Head of caudate nucleus (tissue), 42 donors: ENCODE results near the gene FAM81B.
"Not testable (repeated sequence)": the region's sequence is repeated elsewhere in the genome, so short reads cannot be mapped to it uniquely, and the experiment has no call there.

ENCODE experiments used
- DNase-seq, 42 donors: peaks; one replicate each; pipeline versions ENCODE4 v3.0.0 to v3.0.0-alpha.2; 2020 to 2021; ENCODE audit warnings: mixed read lengths in 7 of 42
- intact Hi-C: fragments of 100-400 bp; cut with DNase I; formaldehyde crosslinking; loops from one replicate; pipeline ENCODE4 v1.15.0; 2022

The FAM81B gene, protein sequence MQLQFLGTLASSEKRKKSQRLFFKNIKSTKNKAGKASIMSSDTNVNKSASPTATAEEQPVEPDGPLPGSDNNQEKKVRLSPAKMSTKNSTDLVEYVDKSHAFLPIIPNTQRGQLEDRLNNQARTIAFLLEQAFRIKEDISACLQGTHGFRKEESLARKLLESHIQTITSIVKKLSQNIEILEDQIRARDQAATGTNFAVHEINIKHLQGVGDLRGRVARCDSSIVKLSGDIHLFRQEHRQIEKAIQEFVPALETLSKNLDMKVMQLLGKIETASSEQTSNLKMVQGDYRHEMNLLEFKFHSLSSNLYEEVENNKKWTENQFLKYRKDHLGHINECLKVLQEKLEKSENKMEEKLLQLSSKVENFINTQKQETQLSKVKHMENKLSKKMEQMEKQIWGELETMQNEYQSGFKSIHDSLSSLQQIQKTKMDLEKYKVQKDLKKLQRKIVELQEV

DNA sequence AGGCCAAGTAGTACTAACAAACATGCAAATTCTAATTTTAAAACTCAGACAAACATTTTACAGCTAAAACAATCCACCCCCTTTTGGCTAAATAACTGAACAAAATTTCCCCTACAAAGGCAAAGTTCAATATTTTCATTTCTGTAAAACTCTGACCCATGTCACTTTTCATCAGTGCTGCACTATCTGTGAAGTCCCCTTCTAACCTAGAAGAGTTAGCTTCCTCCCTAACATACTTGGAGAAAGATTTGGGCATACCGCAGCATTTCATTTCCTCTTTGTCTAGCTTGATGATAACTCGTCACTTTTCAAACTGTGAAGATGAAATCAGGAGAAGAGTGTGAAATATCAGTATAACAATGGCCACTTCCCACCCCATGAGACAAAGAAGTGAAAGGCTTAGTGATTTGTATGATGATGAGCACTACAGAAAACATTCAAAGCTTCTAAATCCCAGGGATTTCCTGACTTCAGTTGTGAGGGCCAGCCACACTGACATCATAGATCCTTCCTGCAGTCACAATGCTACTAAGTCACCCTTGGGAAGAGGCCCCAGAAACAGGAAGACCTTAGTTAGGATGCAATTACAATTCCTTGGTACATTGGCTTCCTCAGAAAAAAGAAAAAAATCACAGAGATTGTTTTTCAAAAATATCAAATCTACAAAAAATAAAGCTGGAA lies at the start of gene FAM81B:
Gene FAM81B (plus strand): TSS at position 555 of the 681 bp plus-strand sequence. CDS start 24 bp downstream, at position 579.
- intact Hi-C loops = no loop called here
- no peak for DNase-seq

DNA sequence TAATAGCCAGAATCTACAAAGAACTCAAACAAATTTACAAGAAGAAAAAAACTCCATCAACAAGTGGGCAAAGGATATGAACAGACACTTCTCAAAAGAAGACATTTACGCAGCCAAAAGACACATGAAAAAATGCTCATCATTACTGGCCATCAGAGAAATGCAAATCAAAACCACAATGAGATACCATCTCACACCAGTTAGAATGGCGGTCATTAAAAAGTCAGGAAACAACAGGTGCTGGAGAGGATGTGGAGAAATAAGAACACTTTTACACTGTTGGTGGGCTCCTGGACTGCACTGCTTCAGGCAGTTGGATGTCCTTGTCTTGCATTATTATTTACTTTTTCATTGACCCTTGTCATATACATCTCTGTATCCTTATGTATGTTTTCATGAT lies 49.7 kb upstream of the FAM81B start:
- intact Hi-C loops, DNase-seq: not testable (repeated sequence)

DNA sequence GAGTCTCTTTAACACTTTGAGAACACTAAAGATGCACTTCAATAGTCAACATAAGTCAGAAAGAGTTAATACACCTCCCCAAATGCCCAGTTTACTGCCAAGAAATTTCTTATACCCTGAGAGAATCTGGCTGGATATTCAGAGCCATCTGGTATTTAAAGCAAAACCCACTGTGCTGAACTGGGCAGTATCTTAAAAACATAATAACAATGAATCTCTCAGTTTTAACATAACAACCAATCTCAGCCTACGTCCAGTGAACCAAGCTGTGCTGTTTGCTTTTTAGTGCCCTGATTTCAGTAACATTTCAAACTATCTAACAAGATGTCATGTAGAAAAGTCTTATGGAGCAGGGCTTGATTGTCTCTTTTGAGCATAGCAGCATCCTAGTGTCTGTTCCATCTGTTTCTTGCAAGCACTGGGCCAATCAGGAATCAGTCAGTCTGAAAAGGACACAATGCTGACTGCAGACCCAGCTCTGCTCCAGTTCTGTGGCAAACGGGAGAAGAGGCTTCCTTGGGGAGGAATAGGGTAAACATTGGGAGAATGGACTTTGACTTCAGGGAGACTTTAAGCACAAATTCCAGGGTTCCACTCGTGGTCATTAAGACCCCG lies 43.6 kb upstream of the FAM81B start:
- no peak for DNase-seq
- intact Hi-C loops = no loop called here

DNA sequence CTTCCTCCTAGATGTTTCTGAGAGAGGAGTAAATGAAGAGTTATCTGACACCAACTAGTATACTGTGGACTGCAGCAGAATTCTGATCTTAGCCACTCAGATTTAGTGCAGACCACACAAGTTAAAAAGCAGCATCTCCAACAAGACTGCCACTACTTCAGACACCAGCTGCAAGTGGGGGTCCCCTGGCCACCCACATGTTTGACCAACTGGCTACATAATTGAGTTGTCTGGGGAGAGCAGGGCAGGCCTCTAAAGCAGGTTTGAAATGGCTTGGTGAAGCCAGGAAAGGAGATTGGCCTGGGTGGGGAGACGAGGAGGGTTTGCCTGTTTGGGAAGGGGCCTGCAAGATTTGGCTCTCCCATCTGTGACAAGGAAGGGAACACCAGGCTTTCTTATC lies 40.5 kb upstream of the FAM81B start:
- DNase-seq = no peak
- intact Hi-C loops = no loop called here

DNA sequence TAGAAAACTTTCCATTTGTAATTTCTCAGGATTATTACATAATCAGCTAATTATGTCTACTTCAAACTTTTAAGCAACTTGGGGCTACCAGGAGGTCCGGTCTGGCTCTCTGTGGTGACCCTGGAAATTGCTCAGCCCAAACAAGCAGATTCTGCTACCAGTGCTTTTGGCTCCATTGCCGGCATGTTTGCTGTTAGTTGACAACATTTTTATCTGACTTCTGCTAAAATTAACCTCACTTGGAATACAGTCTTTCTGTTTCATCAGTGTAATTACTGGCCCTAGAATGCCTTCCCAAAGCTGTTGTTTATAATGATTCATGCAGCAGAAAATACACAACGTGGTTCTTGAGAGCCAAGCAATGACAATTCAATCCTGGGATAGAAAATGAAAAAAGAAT lies 38.5 kb upstream of the FAM81B start:
- intact Hi-C loops = no loop called here
- DNase-seq = no peak

DNA sequence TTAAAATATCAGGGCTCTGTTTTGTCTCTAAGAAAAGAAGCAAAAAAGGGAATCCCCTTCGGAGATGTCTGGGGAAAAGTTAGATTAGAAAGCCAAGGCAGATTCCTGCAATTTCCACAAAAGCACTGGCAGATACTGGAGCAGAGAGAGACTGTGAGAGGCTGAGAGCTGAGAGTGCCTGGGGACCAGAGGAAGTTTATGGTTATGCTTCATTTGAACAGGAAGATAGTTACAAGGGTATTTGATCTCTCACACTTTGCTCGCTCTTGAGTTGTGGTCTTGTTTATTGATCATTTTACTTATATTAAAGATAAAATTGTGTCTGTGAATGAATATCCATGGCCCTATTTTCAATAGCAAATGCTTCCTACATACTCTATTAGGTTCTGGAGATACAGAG lies 32.8 kb upstream of the FAM81B start:
- intact Hi-C loops = no loop called here
- DNase-seq = no peak

DNA sequence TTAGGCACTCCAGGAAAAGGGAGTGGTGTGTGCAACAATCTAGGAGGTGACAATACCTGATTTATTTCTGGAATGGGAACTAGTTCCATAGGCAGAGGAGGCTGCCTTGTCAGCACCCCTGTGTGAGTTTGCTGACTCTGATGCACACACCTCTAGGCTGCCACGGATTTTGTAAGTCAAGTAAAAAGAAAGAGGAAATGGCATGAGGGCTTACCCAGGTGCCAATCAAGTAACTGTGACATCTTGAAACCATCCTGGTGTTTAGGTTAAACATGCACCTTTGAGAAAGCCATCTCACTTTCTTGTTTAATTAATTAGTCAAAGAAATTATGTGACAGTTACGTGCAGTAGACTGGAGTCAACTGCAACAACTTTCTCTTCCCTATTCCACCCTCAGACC lies 32.3 kb upstream of the FAM81B start:
- intact Hi-C loops = no loop called here
- no peak for DNase-seq

DNA sequence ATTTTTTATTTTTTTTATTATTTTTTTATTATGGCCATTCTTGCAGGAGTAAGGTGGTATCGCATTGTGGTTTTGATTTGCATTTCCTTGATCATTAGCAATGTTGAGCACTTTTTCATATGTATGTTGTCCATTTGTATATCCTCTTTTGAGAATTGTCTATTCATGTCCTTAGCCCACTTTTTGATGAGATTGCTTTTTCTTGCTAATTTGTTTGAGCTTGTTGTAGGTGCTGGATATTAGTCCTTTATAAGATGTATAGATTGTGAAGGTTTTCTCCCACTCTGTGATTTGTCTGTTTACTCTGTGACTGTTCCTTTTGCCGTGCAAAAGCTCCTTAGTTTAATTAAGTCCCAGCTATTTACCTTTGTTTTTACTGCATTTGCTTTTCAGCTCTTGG lies 30.5 kb upstream of the FAM81B start:
- DNase-seq, intact Hi-C loops: not testable (repeated sequence)

DNA sequence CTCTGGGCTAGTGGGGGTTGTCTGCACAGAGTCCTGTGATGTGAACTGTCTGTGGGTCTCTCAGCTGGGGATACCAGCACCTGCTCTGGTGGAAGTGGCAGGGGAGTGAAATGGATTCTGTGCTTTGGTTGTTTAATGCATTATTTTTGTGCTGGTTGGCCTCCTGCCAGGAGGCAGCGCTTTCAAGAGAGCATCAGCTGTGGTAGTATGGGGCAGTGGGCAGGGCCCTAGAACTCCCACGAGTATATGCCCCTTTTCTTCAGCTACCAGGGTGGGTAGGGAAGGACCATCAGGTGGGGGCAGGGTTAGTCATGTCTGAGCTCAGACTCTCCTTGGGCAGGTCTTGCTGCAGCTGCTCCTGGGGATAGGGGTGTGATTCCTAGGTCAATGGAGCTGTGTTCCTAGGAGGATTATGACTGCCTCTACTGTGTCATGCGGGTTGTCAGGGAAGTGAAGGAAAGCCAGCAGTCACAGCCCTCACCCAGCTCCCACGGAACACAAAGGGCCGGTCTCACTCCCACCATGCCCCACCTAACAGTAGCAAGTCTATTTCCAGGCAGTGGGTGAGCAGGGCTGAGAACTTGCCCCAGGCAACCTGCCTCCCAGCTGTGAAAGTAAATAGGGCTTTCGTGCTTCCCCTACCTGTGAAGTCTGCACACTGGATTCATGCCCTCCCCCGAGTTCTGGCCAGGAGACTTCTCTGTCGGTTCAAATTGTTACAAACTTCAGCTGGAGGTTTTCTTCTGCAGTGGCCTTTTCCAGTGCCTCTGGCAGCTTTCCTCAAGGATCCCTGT lies 25.7 kb upstream of the FAM81B start:
- no peak for DNase-seq
- intact Hi-C loops = no loop called here

DNA sequence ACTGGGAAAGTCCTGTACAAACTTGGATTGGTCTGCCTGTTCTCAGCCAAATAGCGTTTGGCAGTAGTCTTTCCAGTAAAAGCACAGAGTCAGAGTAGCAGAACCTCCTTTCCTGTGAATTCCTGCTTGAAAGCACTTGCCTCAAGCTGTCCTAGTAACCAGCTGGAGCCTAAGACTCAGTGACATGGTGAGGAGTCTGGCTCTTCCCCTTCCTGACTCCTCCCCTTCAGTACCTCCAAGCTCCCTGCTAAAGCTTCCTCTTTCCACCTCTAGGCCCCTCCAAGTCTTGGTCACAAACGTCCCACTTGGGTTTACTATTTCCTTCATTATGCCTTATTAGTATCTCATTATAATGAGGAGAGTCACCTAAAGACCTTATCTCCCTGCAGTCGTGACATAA lies 21.4 kb upstream of the FAM81B start:
- intact Hi-C loops = no loop called here
- DNase-seq = no peak

DNA sequence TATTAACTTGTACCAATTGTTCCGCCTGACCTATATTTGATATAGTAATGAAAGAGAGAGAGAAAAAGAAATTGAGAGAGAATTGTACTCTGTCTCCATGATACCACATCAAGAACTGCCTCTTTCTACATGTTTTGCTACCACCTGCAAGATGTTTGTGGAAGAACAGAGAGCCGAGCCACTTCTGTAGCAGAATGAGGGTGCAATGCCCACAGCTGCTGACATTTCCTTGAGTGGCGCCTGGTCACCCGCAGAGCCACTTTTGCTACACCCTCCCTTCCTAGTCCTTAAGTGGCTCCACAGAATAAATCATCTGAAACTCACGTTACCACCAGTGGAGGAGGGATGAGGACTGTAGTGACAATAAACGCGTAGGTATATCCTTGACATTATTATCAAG lies 17.1 kb upstream of the FAM81B start:
- intact Hi-C loops = no loop called here
- no peak for DNase-seq

DNA sequence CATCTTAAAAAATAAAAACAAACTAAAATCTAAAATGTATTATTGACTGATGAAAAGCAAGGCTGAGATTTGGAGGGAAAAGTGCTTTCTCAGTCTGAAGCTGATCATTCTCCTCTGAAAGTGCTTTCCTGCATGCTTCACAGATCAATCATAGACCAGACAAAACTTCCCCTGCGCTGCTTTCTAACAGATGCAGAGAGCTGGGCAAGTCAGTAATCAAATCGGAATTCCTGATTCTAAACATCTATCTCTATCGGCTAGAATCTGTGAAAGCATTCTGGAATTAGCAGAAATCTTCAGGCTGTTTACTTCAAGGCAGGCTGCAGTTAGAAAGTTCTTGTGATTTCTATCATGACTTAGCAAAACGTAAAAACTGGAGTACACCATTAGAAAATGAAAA lies 15.6 kb upstream of the FAM81B start:
- DNase-seq = no peak
- intact Hi-C loops = no loop called here

DNA sequence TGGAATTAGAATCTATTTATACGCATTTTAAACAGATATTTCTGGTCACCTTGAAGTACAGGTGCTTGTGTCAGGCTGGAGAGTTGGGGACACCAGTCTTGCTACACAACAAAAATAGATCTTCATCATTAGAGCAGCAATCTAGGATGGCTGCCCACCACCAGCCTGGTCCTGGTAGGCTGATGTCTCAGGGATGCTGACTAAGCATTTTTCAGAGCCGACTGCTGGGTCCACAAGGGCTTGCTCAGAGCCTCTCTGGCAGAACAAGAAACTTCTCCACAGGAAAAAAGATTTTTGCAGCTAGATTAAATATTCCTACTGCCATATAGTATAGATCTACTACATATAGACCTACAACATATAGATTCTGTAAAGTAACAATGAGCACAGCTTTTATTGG lies 12.0 kb upstream of the FAM81B start:
- intact Hi-C loops = no loop called here
- no peak for DNase-seq

DNA sequence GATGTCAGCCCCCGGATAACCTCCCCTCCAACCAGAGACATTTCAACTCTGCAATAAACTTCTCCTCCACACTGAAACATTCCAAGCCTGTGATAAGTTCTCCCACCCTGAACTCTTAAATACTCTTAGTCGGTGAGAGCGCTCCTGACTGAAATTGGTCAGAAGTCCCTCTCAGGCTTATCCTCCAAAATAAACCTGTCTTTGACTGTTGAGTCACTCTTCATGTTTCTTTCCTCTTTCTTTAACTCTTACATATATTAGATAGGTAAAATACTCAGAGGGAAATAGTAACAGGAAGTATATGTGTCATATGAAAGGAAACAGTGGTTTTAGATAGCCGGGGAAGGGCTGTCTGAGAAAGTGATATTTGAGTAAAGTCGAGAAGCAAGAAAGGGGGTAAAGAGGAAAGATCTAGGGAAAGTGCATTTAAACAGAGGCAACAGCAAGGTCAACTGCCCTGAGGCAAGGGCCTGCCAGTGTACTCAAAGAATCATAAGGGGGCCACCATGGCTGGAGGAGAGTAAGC lies 11.0 kb upstream of the FAM81B start:
- intact Hi-C loops = no loop called here
- DNase-seq = no peak

DNA sequence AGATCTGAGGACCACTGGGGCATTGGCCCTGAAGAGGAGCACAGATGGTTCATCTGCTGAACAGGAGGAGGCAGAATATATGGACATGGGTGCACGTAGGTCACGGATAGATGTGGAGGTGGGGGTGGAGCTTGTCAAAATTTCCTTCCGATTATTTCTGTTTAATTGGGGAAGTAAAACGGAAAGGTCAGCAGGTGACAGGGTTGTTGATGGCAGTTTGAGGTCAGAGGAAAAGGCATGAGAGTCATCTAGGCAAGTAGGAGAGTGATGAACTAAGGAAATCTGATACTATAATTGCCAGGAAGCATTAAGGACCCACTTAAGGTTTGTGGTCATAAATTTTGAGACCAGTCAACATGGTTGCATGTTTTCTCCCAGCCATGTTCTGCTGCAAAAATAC lies 8.4 kb upstream of the FAM81B start:
- intact Hi-C loops = no loop called here
- no peak for DNase-seq

DNA sequence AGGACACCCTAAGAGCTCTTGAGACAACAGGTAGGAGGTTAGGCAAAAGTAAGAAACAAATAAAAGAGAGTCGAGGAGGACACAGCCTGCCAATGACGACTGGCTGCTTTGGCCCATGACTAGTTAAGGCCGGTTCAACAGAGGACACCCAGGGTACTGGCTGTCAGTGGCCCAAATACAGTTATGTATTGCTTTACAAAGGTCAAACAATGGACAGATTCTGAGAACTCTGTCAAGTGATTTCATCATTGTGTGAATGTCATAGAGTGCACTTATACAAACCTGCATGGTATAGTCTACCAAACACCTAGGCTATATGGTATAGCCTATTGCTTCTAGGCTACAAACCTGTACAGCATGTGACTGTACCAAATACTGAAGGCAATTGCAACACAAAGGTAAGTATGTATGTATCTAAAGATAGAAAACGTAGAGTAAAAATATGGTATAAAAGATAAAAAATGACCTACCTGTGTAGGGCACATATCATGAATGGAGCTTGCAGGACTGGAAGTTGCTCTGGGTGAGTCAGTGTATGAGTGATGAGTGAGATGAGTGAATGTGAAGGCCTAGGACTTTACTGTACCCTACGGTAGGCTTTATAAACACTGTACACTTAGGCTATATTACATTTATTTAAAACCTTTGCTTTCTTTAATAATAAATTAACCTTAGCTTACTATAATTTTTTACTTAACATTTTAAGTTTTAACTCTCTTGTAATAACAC lies 6.5 kb upstream of the FAM81B start:
- no peak for DNase-seq
- intact Hi-C loops = no loop called here

DNA sequence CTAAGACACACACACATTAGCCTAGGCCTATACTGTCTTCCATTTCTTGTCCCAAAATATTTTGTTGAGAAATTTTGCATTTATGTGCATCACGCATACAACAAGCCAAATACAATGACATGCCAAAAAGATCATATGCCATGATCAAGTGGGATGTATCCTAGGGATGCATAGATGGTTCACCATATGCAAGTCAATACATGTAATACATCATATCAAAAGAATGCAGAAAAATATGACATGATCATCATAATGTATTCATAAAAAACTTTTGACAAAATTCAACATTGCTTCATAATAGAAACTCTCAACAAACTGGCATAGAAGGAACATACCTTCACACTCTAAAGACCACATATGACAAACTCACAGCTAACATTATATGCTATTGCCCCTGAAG lies 5.8 kb upstream of the FAM81B start:
- intact Hi-C loops = no loop called here
- DNase-seq = no peak

DNA sequence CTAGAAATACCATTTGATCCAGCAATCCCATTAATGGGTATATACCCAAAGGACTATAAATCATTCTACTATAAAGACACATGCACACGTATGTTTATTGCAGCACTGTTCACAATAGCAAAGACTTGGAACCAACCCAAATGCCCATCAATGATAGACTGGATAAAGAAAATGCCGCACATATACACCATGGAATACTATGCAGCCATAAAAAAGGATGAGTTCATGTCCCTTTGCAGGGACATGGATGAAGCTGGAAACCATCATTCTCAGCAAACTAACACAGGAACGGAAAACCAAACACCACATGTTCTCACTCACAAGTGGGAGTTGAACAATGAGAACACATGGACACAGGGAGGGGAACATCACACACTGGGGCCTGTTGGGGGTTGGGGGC lies 799 bp downstream of the FAM81B start:
- DNase-seq, intact Hi-C loops: not testable (repeated sequence)
